AG20443 (cell line): ENCODE results near the gene MPST.

Experiments
- DNase-seq: peaks from one replicate; pipeline ENCODE4 v3.0.0; 2012; ENCODE audit warnings: low spot score, mixed read lengths

Gene MPST

DNA sequence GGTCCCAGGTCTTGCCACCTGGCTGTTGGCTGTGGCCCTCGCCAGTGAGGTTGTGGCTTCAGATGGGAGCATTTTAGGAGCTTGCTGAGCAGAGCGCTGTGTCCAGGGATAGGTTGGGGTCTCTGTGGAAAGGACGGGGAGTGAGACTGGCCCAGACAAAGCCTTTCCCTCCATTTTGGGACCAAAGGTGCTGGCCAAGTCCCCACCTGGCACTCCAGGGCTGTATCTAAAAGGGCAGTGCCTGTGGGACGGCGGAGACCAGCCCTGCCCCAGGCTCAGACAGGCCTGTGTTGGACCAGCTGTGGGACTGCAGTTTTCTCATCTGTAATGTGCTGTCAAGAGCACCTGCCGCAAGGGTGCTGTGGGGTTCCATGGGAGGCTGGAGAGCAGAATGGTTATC lies 27.0 kb downstream of the MPST start:
- DNase-seq: no peak

DNA sequence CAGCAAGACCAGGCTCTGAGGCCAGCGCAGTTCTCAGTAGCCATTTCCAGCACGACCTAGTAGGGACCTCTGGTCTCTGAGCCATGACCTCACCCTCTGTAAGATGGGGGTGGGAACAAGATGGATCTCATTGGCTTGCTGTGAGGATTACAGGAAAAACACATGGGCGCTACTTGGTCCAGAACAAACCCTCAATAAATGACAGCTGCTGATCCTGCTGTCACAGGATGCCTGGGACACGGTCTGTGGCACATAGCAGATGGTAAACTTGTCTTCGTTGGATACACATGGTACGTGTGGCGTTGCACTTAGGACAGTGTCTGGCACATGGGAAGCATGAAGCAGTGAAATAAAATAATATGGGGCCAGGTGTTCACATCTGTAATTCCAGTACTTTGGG lies 27.5 kb downstream of the MPST start:
- no peak for DNase-seq

DNA sequence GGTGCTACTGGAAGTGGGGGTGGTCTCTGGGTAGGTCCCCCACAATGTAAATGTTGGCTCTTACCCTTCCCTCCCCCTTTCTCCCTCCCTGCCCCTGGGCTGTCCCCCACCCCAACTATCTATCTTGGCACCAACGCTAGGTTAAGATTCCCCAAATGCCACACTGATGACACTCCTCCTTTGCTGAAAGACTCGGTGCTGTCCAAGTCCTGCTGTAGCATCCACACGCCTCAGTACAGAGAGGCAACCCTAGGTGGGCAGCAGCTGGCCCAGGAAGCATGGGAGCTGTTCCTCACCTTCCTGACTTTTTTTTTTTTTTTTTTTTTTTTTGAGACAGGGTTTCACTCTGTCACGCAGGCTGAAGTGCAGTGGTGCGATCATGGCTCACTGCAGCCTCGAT lies 28.6 kb downstream of the MPST start:
- peak; percentile 64 for DNase-seq

DNA sequence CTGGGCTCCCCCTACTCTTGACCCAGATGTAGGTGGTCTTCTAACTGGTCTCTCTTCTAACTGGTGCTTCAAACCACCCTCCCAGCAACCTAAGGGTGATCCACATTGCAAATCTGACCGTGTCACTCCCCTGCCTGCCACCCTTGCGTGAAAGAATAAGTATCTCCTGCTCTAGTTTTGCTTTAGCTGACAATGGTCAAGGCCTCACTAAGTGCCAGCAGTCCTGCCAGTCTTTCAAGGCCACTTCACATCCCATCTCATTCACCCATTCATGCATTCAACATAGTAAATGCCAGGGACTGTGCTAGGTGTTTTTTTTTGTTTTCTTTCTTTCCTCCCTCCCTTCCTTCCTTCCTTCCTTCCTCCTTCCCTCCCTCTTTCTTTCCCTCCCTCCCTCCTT lies 29.7 kb downstream of the MPST start:
- DNase-seq: no peak

DNA sequence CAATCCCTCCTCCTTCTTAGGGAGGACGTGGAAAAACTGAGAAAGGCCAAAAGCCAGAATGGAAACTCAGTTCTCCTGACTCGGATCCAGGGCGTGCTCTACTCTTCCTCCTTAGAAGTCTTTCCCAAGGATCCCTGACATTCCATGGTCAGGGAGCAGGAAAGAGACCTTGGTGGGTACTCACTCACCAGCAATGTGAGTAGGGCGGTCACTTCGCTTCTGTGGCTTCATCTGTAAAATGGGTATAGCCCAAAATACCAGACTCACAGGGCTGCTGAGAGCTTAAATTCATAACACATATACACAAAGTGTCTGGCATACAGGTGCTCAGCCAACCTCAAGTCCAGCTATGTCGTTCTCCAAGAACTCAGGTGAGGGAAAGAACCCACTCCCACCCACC lies 31.4 kb downstream of the MPST start:
- no peak for DNase-seq

DNA sequence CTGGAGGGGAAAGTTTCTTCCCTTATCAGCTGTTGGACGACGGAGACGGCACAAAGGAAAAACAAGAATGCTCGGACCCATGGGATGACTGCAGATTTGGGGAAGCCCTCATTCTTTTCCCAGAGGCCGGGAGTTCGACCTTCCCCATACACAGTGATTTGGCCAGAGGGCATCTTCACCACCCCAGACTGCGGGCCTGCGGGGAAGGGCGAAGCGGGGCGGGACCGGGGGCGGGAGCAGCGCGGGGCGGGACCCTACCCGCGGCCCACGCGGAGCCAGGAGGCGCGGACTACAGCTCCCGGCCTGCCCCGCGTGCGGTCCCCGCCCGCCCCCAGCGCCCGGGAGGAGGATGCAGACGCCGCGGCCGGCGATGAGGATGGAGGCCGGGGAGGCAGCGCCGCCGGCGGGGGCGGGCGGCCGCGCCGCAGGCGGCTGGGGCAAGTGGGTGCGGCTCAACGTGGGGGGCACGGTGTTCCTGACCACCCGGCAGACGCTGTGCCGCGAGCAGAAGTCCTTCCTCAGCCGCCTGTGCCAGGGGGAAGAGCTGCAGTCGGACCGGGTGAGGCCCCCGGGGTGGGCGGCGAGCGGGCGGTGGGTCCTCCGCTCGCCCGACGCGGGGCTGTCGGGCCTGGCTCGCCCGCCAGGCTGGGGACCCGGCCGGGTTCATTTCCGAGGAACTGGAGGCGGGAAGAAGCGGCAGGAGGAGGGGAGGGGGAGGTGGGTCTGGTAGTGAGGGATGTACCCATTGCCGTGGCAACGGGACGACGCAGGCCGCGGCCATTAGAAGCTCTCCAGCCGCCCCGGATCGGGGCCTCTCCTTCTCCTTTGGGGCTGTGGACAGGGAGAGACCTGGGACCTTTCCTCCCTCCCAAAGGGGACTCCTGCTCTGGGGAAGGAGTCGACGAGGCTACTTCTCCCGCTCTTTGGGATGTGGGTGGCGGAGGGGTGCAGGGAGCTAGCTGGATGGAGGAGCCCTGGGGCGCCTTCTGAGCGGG lies 32.1 kb downstream of the MPST start, which contains the start of gene KCTD17:
KCTD17 (plus strand) TSS at position 352 of the 995 bp plus-strand sequence; CDS start at position 371, 19 bp downstream.
- DNase-seq: peak; percentile 98

DNA sequence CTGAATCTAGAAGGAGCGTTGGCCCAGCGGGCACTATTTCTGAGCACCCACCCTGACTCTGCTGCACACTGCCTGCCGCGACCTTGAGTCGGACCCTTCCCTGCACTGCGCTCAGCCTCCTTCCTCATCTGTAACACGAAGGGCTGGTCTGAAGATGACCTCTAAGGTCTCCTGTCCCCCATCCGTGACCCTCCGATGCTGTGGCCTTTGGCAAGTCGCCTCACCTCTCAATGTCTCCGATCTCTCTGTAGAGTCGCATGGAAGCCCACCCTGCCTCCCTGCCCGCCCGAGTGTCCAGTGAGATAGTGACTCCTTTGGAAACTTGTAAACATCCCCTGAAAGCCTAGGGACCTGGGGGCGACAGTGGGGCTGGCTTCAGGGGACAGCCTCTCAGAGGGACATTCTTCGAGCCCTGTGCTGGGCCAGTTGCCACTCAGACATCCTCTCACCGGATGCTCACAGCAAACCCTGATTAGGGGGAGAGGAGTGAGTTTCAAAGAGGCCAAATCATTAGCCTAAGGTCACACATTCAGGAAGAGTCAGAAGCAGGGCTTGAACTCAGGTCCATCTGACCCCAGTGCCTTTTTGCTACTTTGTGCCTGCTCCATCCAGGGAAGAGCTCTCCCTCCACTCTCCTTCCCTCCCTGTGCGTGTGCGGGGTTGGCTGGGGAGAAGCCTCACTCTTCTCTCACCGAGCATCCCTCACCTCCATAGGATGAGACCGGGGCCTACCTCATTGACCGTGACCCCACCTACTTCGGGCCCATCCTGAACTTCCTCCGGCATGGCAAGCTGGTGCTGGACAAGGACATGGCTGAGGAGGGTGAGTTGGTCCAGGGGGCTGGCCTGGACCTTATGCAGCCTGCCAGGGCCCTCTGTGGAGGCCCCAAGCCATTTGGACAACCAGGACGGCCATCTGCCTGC lies 33.1 kb downstream of the MPST start:
- DNase-seq: no peak

DNA sequence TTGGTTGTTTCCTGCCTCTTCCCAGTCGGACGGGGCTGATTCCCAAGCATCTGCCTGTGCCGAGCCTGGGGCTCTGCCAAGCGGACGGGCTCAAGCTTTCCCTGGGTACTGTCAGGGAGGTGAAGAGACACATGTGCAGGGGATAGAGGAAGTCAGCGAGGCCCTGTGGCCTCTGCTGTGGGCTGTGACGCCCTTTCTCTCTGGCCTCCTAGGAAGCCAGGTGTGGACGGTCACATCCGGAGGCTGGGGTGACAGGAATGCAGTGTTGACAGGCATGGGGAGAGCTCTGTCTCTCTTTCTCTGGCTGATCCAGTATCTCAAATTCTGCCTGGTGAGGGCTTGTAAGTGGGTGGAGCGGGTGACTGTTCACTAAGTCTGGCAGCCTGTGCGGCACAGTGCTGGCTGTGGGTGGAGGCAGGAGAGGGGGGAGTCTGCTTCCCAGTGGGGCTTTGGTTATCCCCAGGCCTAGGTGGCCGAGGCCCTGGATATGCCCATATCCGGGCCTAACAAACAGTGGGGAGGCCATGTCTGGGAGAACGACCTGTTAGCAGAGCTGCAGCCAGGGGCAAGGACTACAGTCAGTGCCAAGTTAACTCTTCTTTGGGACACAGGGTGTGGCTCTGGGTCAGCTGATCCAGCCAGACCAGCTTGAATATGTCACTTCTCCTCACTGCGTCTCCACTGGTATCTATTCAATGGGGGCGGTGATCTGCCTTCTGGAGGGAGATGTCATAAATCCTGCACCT lies 33.9 kb downstream of the MPST start:
- DNase-seq: peak; percentile 70

DNA sequence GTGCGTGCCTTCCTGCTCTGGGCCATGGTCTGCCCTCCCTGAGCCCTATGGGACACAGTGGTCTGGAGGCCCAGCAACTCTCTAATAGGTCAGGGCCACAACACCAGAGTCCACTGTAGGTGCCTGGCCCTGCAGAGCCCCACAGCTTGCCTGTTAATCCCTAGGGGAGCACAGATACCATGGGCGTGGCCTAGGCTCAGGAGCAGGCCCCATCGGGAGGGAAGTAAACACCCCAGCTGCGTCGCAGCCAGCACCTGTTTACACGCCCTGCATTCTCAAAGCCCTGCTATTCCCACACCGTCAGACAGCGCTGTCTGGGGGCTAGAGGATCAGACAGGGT lies 34.5 kb downstream of the MPST start:
- no peak for DNase-seq

DNA sequence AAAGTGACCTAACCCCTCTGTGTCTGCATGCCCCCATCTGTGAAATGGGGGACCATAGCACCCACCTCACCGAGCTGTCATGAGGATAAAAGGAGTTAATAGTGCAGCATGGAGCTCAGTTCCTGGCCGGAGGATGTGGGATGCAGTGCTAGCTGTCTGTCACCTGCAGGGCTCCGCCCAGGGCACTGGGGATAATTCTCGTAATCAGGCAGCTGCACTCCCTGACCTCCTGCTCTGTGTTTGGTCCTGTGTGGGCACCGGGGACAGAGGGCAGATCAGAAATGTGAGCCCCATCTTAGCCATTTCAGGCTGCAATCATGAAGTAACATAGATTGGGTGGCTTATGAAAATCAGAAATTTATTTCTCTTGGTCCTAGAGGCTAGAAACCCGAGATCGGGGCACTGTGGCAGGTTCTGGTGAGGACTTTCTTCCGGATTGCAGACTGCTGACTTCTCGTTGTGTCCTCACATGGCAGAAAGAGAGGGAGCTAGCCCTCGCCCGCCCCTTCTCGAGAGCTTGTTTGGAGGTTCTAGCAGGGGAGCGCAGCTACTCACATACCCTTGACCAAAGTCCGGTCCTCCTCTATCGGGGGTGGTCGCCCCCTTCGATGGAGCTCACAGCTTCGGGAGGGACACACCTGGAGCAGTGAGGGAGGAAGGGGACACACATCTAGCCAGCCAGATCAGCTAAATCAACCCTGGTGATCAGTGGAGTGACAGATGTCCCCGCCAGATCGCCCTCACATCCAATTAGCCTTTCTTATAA lies 35.2 kb downstream of the MPST start:
- no peak for DNase-seq

DNA sequence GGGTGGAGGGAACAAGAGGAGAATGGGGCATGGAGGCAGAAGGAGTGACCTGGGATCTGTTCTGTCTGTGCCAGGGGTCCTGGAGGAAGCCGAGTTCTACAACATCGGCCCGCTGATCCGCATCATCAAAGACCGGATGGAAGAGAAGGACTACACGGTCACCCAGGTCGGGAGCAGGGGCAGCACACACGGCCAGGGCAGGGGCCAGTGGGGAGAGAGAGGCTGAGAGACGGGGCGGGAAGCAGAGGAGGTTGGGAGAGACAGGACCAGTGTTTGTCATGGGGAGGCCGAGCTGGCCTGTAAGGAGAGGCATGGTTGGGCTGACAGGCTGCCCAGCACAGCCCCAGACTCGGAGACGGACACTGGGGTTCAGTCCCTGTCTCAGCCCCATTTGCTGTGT lies 36.7 kb downstream of the MPST start:
- no peak for DNase-seq

DNA sequence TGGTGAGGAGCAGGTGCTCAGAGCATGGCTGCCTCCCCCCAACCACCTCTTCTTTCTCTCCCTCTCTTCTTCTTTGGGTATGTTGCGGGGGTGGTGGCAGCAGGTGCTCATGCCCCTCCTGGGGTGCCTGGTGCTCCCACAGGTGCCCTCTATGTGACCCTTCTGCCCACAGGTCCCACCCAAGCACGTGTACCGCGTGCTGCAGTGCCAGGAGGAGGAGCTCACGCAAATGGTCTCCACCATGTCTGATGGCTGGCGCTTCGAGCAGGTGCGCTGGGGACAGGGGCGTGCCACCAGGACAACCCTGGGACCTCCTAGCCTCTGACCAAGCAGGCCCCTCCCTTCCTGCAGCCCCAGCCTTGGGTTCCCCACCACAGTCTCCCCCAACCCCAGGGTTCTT lies 37.7 kb downstream of the MPST start:
- no peak for DNase-seq

DNA sequence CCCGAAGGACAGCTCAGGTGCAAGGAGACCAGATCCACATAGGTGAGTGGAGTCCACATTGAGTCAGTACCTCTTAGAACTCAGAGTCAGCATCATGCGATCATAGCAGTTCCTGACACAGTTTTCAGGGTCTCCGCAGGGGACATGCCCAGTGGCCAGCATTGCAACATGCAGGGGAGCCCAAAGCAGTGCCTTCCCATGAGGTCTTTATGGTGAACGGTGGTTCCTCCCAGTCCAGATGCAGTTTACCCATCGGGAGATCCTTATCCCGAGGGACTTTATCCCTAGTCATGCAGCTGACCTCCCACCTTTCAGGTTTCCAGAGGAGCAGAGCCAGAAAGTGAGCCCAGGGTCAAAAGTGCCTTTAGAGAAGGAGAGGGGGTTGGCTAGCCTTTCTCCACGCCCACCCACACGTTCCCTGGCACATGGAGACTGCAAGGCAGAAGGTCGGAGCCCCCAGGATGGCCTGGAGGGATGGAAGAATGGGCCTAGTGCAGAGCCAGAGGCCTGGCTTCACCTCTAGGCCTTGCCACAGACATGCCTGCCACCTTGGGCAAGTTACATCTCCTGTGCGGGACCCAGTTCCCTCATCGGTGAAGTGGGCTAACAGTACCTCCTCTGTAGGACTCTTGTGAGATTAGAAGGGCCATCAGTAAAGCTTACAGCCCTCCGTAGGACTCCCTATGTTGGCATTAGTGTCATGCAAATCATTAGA lies 38.4 kb downstream of the MPST start:
- DNase-seq: no peak

DNA sequence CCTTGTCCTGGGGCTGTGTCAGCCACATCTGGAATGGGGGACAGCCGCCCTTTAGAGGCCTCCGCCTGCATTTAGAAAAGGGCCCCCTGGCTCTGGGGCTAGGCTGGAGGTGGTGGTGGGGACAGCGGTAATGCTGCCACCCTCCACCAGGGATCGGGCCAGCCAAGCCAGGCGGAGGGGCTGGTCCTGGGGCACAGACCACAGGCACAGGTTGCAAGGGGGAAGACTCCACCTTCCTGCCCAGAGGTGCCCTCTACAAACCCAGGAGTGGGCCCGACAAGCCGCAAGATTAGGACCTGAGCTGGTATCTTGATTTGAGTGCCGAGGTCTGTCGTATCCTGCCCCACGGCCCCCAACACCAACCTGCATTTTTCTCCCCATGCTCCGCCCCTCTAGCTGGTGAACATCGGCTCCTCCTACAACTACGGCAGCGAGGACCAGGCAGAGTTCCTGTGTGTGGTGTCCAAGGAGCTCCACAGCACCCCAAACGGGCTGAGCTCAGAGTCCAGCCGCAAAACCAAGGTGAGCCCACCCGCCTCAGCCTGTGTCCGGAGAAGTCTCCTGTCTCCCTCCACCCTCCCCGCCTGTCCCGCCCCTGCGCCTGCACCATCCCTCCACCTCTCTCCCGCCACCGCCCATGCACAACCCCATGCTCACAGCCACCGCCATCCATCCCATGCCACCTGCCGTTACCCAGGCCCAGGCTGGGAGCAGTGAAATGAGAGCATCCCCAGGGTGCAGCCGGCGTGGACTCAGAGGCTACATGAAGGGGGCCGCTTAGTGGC lies 39.6 kb downstream of the MPST start:
- no peak for DNase-seq

DNA sequence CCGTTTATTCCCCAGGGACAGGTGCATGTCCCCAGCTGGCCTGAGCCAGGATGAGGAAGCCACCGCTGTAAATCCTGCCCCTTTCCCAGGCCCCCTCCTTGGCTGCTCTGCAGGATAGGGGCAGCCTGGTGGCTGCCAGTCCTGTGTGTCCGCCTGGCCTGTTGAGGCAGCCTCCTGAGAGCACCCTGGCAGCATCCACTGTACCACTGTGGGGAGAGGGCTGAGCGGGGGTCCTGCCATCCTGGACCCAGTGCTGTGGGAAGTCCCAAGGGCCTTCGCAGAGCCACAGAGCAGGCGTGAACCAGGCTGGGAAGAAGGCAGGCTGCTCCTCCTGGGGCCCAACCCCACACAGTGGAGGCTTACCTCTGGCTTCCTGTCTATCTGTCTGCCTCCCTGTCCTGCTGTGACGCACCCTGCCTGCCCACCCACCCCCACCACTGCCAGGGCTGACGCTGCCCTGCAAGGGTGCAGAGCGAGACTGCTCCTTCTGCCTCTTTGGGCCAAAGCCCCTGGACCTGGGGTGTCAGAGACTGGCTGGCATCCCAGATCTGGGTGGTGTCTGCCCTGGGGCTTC lies 40.4 kb downstream of the MPST start:
- DNase-seq: no peak

DNA sequence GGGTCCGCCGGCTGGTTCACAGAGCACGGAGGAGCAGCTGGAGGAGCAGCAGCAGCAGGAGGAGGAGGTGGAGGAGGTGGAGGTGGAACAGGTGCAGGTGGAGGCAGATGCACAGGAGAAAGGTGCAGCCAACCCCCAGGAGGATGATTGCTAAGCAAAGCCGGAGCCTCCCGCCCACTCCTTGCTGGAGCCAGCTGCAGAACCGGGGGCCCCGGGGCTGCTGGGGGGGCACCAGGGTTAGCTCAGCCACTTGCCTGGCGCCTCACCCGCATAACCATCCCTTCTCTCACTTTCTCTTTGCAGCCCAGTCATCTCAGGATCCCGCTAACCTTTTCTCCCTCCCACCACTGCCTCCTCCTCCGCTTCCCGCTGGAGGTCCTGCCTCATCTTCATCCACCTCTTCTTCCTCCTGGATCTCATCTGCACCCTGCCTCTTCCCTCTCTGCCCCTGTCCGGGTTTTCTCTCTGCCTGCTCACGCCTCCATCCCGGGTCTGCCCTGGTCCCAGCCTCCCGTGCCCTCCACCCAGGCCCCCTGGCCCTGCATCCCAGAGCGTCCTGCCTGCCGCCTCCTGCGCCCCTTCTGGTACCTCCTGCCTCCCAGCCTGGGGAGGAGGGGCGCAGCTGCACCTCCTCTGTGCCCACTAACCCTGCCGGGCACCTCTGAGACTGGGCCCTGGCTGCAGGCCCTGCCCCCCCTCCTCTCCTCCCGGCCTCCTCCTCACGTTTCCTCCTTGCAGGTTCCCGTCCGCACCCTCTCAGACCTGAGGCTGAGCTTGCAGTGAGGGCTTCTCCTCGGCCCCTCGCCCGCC lies 41.5 kb downstream of the MPST start:
- no peak for DNase-seq

DNA sequence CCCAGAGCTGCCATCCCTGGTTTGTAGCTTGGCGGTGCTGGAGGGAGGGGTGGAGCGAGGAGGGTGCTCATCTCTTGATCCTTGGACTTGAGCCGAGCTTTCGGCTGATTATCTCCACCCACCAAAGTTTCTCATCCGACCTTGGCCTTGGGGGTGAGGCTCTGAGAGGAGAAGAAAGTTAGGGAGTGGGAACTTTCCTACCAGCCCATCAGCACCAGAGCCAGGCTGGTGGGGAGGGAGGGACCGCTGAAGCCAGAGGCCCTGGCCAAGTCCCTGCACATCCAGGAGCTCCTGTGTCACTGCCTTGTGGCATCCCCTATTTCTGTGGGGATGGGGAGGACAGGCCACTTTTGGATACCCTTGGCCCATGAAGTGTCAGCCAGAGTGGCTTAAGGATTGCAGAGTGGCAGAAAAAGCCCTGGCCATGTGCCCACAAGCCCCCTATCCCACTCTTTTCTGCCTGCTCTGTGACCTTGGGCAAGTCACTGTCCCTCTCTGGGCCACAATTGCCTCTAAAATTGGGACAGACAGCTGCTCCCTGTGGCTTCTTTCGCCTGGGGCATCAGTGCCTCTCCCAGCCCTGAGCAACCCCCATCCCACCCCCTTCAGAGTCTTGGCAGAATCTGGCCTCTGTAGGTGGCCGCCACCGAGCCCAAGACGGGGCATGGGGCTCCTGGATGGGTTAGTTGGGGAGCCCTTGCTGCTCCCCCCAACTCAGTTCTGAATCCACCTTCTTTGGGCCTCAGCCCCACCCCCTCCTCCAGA lies 42.3 kb downstream of the MPST start:
- DNase-seq: no peak

DNA sequence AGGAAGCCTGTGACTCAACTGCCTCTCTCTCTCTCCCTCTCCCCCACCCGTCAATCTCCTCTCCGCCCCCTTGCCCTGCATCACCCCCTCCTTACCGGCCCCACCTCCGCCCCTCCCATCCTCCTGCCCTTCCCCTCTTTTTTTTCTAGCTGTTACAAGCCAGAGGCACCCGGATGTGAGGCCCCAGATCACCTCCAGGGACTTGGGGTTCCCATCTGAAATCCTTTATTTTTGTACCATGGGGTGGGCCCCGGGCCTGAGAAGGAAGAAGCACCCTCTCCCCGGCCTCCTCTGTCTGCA lies 42.8 kb downstream of the MPST start:
- DNase-seq: no peak
